ENCODE data around the gene C16orf96.

DNA sequence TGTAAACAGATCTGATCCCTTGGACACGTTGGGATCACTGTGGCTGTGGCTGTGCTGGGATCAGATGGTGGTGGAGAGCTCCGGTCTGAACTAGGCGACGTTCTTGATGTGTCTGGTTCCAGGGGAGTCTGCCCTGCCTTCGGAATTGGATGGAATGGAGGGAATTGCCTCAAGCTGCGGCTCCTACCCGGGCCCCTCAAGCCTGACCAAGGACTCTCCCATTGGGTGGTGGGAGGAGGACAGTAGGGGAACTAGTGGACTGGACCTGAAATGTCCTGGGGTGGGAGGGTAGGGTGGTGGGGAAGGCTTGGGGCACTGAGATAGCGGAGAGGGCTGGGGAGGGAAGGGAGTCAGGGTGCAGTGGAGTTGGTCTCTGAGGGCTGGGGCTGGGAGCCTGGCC, 61.7 kb downstream of the C16orf96 start:
- TF ChIP-seq, protein P1, sequence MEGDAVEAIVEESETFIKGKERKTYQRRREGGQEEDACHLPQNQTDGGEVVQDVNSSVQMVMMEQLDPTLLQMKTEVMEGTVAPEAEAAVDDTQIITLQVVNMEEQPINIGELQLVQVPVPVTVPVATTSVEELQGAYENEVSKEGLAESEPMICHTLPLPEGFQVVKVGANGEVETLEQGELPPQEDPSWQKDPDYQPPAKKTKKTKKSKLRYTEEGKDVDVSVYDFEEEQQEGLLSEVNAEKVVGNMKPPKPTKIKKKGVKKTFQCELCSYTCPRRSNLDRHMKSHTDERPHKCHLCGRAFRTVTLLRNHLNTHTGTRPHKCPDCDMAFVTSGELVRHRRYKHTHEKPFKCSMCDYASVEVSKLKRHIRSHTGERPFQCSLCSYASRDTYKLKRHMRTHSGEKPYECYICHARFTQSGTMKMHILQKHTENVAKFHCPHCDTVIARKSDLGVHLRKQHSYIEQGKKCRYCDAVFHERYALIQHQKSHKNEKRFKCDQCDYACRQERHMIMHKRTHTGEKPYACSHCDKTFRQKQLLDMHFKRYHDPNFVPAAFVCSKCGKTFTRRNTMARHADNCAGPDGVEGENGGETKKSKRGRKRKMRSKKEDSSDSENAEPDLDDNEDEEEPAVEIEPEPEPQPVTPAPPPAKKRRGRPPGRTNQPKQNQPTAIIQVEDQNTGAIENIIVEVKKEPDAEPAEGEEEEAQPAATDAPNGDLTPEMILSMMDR (IDR thresholded peaks at IDR 0.05; ENCODE audit: extremely low read depth in 1 of 2, insufficient read depth in 1 of 2, low read depth in 1 of 2, low read length in 2 of 2) = no peak
- TF ChIP-seq, protein P2, sequence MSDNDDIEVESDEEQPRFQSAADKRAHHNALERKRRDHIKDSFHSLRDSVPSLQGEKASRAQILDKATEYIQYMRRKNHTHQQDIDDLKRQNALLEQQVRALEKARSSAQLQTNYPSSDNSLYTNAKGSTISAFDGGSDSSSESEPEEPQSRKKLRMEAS (IDR thresholded peaks at IDR 0.05; ENCODE audit: insufficient read depth, insufficient read length) = no peak
- no peak for TF ChIP-seq POLR2A (IDR thresholded peaks at IDR 0.05; ENCODE audit: low read depth, low read length)
- no peak for TF ChIP-seq GATA2 (IDR thresholded peaks at IDR 0.05; ENCODE audit: insufficient read depth, insufficient read length, low read depth, low read length)
- TF ChIP-seq EZH2 (IDR thresholded peaks at IDR 0.05; ENCODE audit: borderline replicate concordance, low read depth, low read length, severe bottlenecking) = no peak
- no peak for TF ChIP-seq JUN (IDR thresholded peaks at IDR 0.05; ENCODE audit: borderline replicate concordance, insufficient read depth, insufficient read length, low read depth)
- TF ChIP-seq POLR2AphosphoS5 (IDR thresholded peaks at IDR 0.05; ENCODE audit: insufficient read depth, low read depth, low read length) = no peak
- no peak for TF ChIP-seq MYC (IDR thresholded peaks at IDR 0.05; ENCODE audit: low read depth, low read length)
- TF ChIP-seq FOS (IDR thresholded peaks at IDR 0.05; ENCODE audit: borderline replicate concordance, insufficient read depth, low read length) = no peak

All from endothelial cell of umbilical vein (primary cell).